HG02973 (cell line): ENCODE data around the gene EXD3.
"Not testable (repeated sequence)": the region's sequence is repeated elsewhere in the genome, so short reads cannot be mapped to it uniquely, and the experiment has no call there.

Source experiments
- ATAC-seq: cut with Tn5 transposase; IDR thresholded peaks from one replicate; pipeline ENCODE4 v1.9.1; 2021; ENCODE audit warnings: moderate library complexity; ENCODE audit not compliant: unreplicated experiment

EXD3 gene

DNA sequence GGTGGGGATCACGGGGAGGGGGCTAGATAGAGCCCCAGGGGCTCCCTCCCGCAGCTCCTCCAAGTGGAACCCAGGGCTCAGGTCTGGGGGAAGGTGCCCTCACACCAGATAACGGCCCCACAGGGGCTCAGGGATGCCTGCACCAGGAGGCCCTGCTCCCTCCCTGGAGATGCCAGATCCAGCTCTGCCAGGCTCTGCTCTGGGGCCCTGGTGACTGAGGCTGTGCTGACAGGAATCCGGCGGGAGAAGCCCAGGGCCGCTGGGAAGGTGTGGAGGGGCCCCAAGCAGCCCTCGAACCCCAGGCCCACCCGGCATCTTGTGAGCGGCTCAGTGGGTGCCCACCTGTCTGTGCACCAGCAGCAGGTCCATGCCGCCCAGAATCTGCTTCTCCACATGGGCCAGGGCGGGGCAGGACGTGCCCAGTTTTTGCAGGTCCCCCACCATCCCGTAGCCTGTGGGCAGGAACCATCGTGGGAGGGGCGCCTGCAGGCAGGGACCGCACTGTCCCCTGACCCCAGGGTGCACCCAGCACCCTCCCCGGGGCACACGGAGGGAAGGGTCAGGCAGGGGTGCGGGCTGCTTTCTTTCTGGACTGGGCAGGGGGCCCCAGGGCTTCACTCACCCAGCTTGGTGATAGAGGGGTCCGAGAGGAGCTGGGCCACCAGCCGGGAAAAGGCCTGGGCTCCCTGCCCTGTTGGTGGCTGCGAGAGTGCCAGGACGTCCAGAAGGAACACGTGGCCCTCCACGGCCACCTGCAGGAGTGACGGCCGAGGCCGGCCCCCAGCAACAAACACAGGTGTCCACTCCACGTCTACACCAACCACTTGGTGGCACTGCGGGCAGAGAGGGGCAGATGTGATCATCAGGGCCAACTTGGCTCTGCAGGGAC is 72.0 kb downstream of the EXD3 start:
- ATAC-seq = no peak

- ATAC-seq = no peak
Observed at GRCh38 chr9:137349471-137350033, 73.4 kb downstream of the EXD3 start.

- ATAC-seq = no peak
Observed at GRCh38 chr9:137348769-137349470, 74.0 kb downstream of the EXD3 start.

GRCh38 chr9:137347928-137348327 is 75.0 kb downstream of the EXD3 start:
- ATAC-seq = no peak

- ATAC-seq = no peak
Observed at GRCh38 chr9:137342482-137342881, 80.5 kb downstream of the EXD3 start.

- no peak for ATAC-seq
Observed at GRCh38 chr9:137341227-137341626, 81.7 kb downstream of the EXD3 start.

GRCh38 chr9:137339908-137340462 is 83.0 kb downstream of the EXD3 start:
- not testable (repeated sequence) for ATAC-seq

DNA sequence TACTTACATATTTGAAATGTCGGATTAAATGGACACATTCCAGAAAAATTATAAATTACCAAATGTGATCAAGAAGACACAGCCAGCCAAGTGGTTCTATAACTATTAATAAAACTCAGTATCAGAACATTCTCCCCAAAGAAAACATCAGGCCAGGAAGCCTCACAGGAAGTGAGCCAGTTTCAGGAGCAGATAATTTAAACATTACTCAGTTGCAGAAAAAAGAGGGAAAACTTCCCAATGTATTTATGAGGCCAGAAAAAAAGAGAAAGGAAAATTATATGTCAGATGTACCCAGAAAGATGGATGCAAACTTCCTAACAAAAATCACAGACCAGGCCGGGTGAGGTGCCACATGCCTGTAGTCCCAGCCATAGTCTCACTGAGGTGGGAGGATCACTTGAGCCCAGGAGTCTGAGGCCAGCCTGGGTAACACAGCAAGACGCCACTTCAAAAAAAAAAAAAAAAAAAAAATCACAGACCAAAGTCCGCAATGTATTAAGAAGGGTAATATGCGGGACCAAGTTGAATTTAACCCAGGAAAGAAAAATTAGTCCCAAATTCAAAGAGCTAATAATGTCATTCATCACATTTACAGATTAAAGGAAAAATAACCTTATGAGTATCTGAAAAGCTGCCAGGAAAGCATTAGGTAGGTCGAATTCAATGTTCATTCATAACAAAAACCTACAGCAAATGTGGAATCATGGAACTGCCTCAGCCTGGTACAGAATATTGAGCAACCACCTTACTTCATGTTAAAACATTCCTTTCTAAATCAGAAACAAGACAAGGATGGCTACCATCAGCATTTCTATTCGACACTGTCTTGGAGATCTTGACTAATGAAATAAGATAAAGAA is 83.7 kb downstream of the EXD3 start:
- no peak for ATAC-seq

DNA sequence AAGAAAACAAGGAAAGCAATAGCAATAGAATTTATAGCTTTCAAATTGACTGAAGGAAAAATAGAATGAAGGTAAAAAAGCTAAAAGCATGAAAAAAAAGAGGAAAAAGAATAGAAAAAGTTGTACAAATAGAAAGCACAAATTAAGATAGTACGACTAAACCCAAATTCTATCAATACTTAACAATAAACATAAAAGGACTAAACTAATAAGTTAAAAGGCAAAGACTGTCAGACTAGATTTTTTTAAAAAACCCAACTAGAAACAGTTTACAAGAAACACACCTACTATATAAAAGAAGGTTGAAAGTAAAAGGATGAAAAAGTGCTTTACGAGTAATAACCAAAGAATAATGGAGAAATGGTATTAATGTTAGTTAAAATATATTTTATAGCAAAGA is 86.2 kb downstream of the EXD3 start:
- ATAC-seq = no peak

GRCh38 chr9:137333016-137333671 is 89.8 kb downstream of the EXD3 start:
- no peak for ATAC-seq

DNA sequence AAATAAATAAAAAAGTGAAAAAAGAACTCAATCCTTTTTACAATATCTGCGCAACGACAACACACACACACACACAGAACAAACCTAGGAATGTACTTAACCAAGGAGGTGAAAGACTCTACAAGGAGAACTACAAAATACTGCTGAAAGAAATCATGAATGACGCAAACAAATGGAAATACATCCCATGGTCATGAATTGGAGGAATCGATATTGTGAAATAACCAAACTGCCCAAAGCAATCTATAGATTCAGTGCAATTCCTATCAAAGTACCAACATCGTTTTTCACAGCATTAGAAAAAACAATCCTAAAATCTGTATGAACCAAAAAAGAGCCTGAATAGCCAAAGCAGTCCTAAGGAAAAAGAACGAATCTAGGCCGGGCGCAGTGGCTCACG is 91.0 kb downstream of the EXD3 start:
- ATAC-seq = no peak

GRCh38 chr9:137330689-137331088 is 92.3 kb downstream of the EXD3 start:
- ATAC-seq = no peak

GRCh38 chr9:137329590-137329989 is 93.4 kb downstream of the EXD3 start:
- ATAC-seq = not testable (repeated sequence)

- not testable (repeated sequence) for ATAC-seq
Observed at GRCh38 chr9:137327641-137328550, 95.1 kb downstream of the EXD3 start.

DNA sequence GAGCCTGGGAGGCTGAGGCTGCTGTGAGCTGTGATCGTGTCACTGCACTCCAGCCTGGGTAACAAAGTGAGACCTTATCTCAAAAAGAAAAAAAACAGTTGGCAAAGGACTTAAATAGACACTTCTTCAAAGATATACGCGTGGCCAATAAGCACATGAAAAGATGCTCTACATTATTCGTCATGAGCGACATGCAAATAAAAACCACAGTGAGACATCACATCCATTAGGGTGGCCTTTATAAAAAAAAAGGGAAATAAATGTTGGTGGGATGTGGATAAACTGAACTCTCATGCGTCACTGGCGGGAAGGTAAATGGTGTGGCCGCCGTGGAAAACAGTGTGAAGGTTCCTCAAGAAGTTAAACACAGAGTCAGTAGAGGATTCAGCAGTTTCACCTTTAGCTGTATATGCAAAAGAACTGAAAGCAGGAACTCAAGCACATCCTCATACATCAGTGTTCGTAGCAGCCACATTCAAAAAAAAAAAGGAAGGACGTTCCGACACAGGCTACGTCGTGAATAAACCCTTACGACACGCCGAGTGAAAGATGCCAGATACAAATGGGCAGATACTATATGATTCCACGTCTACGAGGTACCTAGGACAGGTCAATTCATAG is 96.4 kb downstream of the EXD3 start:
- no peak for ATAC-seq

DNA sequence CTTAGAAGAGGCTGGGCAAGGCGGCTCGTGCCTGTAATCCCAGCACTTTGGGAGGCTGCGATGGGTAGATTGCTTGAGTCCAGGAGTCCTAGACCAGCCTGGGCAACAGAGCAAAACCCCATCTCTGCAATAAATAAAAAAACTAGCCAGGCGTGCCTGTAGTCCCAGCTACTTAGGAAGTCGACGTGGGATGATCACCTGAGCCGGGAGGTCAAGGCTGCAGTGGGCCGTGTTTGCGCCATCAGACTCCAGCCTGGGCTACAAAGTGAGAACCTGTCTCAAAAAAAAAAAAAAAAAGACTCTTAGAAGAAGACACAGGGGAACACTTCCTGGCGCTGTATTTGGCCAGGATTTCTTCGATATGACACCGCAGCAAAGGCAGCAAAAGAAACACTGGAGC is 97.2 kb downstream of the EXD3 start:
- ATAC-seq = no peak

DNA sequence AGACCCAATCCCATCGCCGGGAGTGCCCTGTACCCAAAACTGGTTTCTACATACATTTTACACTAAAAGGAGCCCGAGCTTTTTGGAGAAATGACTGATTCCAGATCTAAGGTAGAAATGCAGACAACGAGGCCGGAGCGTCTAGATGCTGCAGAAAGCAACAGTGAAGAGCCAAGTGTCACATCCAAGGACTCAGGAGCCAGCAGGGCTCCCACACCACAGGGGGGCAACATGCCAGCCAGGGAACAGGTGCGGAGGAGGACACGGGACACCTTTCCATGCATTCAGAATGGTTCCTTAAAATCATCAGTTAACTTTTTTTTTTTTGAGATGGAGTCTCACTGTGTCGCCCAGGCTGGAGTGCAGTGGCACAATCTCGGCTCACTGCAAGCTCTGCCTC is 97.8 kb downstream of the EXD3 start:
- ATAC-seq = no peak

GRCh38 chr9:137323531-137324331 is 99.2 kb downstream of the EXD3 start:
- ATAC-seq = no peak
